NOMO-1 (cell line): Measurements from ENCODE around the gene IST1.
"Not testable (repeated sequence)": the region's sequence is repeated elsewhere in the genome, so short reads cannot be mapped to it uniquely, and the experiment has no call there.

ENCODE experiments used
- DNase-seq, 2 experiments: peaks; one replicate each; lab custom pipeline; 2025; ENCODE audit not compliant: unreplicated experiment in 2 of 2; lab: John Stamatoyannopoulos, UW

IST1 gene

DNA sequence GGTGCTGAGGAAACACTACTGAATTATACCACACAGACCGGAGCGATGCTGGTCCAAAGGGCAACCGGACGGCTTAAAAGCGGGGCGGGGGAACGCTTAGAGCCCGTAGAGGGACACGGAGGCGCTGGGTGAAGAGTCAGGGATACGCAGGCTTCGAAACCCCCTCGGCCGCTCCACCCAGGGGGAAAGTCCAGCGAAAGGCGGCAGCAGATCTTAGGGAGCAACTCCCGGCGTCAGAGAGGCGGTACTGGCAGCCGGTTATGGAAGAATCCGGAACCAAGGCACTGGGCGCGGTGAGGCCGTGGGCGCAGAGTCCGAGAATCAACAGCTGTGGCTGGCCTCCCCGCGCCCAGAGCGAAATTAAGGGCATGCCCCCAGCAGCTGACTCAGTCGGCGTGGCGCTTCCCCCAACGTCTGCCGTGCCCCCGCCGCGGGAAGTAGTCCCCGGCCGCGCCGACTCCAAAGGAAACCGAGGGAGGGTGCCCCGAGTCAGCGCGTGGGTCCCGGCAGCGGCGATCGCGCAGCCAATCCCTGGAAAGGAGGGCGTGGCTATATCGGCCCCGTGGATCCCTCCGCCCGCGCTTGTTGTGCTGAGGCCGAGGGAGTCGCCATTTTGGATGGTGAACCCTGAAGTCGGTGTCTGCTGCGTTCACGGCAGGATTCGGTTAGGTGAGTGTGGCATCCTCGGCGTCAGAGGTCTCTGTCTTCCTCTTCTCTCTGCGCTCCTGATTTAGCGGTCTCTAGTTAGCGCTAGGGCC lies at the start of gene IST1:
Gene IST1, plus strand, starts transcription at position 611 of the 758 bp plus-strand sequence. CDS start 20,110 bp downstream, outside the sequence.
- peak; percentile 96 to 97 for DNase-seq

- DNase-seq: peak; percentile 79 to 87
These were observed 49.5 kb upstream of the IST1 start, which contains the start of gene ATXN1L for GRCh38 chr16:71845639-71846430. Gene ATXN1L, plus strand, starts transcription at chr16:71845976. Its CDS starts 3,765 bp downstream, at chr16:71849741.

GRCh38 chr16:71846431-71846830 lies 48.9 kb upstream of the IST1 start:
- no peak for DNase-seq

- DNase-seq: no peak
These were observed 48.2 kb upstream of the IST1 start for GRCh38 chr16:71847096-71847495.

DNA sequence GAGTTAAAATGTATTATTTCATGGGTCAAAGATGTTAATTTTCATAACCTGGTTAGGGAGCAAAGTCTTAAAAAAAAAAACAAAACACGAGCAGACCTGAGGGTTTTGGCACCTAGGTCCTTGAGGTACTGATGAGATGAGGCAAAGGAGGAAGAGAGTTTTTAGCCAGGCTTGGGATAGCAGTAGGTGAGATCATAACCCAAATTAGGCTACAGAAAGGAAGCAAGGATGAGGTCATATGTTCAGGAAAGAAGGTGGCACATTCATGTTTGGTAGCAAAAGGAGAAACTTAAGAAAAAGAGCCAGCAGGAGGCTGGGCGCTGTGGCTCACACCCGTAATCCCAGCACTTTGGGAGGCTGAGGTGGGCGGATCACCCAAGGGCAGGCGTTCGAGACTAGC lies 46.7 kb upstream of the IST1 start:
- DNase-seq: no peak

DNA sequence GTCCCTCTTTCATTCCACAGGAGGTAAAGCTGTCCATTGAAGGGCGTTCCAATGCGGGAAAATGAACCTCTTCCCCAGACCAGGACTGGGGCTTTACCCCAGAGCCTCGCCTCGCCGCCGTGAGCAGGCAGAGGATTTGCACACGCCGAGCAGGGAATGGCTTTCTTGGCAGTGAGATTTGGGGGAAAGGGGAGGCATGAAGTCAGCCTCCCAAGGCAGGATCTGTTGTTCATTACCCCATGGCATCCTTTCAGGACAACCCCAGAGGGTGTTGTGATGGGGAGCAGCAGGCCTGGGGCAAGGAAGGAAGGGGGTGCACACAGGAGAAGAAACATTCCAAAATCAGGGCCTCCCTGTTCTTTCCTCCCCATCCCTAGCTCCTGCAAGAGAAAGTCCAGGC lies 43.6 kb upstream of the IST1 start:
- DNase-seq: no peak

GRCh38 chr16:71852158-71852557 lies 43.2 kb upstream of the IST1 start:
- DNase-seq: no peak

GRCh38 chr16:71852561-71852960 lies 42.8 kb upstream of the IST1 start:
- no peak for DNase-seq

GRCh38 chr16:71853413-71853812 lies 41.9 kb upstream of the IST1 start:
- no peak for DNase-seq

DNA sequence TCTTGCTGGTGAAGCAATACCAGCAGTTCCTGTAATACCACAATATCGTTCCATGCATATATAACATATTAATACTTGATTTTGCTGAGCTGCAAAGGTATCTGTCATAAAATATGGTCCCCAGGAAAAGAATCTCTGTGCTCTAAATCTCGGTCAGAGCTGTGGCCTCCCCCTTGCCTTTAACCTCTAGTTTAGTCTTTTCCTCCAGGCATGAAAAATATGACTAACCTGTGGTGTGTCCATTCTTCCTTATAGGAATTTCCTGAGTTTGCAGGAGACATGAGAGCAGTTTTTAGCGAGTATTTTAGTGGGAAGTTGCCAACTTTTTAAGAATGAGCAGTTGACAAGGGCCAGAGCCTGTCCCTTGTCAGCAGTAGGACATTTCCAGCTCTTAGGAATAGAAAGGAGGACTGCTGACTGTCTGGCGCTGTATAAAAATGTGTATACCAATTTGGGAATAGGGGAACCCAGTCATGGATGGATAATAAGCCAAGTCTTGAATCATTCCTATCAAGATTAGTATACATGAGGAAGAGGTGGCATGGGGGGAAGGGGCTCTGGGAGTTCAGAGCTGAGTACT lies 40.9 kb upstream of the IST1 start:
- DNase-seq: no peak

DNA sequence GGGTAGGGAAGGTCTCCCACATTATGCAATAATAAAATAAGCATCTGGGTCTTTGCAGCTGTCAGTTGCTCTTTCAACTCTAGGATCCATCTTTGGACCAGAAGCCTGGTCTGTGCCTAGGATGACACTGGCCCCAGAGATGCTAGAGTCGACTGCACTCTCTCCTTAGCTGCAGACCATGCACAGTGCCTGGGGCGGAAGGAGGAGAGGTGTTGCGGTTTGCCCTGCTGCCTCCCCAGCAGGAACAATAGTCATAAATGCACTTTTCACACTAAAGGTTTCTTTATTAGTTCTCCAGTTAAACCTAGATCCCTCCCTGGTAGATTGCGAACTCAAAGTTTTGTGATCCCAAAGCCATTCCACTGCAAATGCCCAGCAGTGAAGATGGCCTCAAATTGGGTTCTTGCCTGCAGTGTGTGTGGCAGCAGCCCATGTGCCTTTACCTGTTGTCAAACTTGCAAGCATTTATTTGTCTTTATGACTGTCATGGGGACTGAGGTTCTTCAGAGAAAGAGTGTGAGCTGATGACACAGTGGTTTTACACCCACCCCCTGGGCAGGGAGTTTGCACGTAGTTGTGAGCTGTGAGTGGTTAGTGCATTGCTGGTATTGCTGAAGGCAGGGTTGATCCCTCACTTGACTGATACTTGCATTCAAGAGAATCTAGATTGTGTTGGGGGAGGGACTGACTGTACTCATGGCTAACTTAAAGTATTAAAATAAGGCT lies 39.2 kb upstream of the IST1 start:
- no peak for DNase-seq

GRCh38 chr16:71859762-71860521 lies 35.4 kb upstream of the IST1 start:
- no peak for DNase-seq

GRCh38 chr16:71863995-71864394 lies 31.3 kb upstream of the IST1 start:
- DNase-seq: no peak

DNA sequence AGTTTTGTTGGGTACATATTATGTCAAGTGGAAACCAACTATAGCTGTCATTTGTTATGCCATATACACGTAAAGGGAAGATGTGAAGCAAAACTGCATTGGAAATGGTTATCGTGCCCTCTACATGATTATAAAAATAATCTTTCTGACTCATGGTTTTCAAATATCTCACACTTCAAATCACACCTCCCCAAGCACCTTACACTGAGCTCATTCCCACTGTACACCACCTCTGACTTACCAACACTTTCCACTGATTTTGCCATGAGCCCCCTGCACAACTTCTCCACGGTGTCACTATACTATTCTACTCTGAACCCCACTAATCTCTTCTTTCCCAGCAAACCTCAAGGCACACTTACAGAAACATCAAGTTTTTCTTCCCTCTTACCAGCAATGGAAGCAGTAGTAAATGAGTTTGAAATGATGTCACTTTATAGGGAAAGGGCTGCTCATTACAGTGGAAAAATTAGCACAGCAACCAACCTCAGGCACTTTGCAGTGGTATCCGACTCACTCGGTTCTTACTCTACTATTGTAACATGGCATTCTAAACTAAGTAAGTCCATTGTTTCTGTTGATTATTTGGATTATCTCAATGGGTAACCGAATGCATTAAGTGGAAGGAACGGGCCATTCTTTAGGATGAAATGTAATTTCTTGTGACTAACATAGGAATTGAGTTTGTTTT lies 30.0 kb upstream of the IST1 start:
- no peak for DNase-seq

DNA sequence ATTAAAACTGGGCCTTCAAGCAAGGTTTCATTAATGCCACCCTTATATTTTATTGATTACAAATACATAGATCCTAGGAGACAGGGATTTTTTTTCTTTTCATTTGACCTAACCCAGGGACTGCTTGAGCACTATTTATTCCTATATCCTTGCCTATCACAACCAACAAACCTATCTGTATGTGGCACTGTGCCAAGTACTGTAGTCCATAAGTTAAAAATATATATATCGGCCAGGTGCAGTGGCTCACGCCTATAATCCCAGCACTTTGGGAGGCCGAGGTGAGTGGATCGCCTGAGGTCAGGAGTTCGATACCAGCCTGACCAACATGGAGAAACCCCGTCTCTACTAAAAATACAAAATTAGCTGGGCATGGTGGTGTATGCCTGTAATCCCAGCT lies 28.2 kb upstream of the IST1 start:
- DNase-seq: not testable (repeated sequence)

DNA sequence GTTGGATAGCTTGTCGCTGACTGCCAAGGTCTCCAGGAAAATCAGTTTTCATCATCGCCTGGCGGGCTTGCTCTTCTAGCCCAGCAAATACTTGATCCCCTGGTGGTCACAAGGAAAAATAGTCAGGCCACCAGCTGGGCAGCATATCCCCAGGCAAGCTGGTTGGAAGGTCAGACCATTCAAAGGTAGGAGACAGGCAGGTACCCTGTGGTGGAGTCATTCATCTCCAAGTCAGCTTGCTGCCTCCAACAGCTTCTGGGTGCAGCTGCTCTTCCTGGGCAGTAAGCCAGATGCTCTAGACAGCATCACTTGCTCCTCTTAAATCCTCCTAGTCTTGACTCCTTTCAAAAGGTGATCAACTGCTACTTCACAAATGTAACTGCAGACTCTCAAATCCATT lies 27.4 kb upstream of the IST1 start:
- no peak for DNase-seq

GRCh38 chr16:71869089-71869488 lies 26.2 kb upstream of the IST1 start:
- no peak for DNase-seq

- DNase-seq: no peak
These were observed 24.5 kb upstream of the IST1 start for GRCh38 chr16:71870818-71871217.

DNA sequence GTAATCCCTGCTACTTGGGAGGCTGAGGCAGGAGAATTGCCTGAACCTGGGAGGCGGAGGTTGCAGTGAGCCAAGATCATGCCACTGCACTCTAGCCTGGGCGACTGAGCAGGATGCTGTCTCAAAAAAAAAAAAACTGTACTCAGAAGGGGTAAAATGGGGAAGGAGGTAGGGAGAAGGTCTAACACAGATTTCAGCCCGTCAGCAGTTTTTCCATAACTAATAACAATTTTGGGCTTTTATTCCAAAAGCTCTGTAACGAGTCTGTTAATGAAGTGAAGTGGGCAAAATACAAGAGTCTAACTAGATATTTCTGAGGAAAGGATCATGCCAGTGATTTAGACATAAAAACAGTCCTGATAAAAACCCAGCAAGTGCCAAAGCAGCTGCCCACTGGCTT lies 22.1 kb upstream of the IST1 start:
- no peak for DNase-seq

- no peak for DNase-seq
These were observed 16.4 kb upstream of the IST1 start for GRCh38 chr16:71878911-71879310.
